ENCODE measurements around the gene DMAC2.

- TF ChIP-seq, protein P1, sequence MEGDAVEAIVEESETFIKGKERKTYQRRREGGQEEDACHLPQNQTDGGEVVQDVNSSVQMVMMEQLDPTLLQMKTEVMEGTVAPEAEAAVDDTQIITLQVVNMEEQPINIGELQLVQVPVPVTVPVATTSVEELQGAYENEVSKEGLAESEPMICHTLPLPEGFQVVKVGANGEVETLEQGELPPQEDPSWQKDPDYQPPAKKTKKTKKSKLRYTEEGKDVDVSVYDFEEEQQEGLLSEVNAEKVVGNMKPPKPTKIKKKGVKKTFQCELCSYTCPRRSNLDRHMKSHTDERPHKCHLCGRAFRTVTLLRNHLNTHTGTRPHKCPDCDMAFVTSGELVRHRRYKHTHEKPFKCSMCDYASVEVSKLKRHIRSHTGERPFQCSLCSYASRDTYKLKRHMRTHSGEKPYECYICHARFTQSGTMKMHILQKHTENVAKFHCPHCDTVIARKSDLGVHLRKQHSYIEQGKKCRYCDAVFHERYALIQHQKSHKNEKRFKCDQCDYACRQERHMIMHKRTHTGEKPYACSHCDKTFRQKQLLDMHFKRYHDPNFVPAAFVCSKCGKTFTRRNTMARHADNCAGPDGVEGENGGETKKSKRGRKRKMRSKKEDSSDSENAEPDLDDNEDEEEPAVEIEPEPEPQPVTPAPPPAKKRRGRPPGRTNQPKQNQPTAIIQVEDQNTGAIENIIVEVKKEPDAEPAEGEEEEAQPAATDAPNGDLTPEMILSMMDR (IDR thresholded peaks at IDR 0.05) = no peak
- TF ChIP-seq ZMAT4 (CRISPR knock-in tag; IDR thresholded peaks at IDR 0.05) = no peak
- no peak for TF ChIP-seq TP53 (CRISPR knock-in tag; IDR thresholded peaks at IDR 0.05)
- TF ChIP-seq, protein P2, sequence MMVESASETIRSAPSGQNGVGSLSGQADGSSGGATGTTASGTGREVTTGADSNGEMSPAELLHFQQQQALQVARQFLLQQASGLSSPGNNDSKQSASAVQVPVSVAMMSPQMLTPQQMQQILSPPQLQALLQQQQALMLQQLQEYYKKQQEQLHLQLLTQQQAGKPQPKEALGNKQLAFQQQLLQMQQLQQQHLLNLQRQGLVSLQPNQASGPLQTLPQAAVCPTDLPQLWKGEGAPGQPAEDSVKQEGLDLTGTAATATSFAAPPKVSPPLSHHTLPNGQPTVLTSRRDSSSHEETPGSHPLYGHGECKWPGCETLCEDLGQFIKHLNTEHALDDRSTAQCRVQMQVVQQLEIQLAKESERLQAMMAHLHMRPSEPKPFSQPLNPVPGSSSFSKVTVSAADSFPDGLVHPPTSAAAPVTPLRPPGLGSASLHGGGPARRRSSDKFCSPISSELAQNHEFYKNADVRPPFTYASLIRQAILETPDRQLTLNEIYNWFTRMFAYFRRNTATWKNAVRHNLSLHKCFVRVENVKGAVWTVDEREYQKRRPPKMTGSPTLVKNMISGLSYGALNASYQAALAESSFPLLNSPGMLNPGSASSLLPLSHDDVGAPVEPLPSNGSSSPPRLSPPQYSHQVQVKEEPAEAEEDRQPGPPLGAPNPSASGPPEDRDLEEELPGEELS (CRISPR knock-in tag; IDR thresholded peaks at IDR 0.05) = peak; percentile 39; the same call in 1 of the 2 replicates
- no peak for TF ChIP-seq CREB1 (CRISPR knock-in tag; IDR thresholded peaks at IDR 0.05)
- TF ChIP-seq, protein P3, sequence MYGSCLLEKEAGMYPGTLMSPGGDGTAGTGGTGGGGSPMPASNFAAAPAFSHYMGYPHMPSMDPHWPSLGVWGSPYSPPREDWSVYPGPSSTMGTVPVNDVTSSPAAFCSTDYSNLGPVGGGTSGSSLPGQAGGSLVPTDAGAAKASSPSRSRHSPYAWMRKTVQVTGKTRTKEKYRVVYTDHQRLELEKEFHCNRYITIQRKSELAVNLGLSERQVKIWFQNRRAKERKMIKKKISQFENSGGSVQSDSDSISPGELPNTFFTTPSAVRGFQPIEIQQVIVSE (CRISPR knock-in tag; IDR thresholded peaks at IDR 0.05; ENCODE audit: borderline replicate concordance) = no peak
- TF ChIP-seq, protein P4, sequence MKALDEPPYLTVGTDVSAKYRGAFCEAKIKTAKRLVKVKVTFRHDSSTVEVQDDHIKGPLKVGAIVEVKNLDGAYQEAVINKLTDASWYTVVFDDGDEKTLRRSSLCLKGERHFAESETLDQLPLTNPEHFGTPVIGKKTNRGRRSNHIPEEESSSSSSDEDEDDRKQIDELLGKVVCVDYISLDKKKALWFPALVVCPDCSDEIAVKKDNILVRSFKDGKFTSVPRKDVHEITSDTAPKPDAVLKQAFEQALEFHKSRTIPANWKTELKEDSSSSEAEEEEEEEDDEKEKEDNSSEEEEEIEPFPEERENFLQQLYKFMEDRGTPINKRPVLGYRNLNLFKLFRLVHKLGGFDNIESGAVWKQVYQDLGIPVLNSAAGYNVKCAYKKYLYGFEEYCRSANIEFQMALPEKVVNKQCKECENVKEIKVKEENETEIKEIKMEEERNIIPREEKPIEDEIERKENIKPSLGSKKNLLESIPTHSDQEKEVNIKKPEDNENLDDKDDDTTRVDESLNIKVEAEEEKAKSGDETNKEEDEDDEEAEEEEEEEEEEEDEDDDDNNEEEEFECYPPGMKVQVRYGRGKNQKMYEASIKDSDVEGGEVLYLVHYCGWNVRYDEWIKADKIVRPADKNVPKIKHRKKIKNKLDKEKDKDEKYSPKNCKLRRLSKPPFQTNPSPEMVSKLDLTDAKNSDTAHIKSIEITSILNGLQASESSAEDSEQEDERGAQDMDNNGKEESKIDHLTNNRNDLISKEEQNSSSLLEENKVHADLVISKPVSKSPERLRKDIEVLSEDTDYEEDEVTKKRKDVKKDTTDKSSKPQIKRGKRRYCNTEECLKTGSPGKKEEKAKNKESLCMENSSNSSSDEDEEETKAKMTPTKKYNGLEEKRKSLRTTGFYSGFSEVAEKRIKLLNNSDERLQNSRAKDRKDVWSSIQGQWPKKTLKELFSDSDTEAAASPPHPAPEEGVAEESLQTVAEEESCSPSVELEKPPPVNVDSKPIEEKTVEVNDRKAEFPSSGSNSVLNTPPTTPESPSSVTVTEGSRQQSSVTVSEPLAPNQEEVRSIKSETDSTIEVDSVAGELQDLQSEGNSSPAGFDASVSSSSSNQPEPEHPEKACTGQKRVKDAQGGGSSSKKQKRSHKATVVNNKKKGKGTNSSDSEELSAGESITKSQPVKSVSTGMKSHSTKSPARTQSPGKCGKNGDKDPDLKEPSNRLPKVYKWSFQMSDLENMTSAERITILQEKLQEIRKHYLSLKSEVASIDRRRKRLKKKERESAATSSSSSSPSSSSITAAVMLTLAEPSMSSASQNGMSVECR (CRISPR knock-in tag; IDR thresholded peaks at IDR 0.05; ENCODE audit: borderline replicate concordance) = no peak
- no peak for TF ChIP-seq NR2C2 (CRISPR knock-in tag; IDR thresholded peaks at IDR 0.05)
- no peak for TF ChIP-seq GTF2I (CRISPR knock-in tag; conservative IDR thresholded peaks at IDR 0.05)
- no peak for TF ChIP-seq PRRX2 (CRISPR knock-in tag; IDR thresholded peaks at IDR 0.05)
- TF ChIP-seq, protein P5, sequence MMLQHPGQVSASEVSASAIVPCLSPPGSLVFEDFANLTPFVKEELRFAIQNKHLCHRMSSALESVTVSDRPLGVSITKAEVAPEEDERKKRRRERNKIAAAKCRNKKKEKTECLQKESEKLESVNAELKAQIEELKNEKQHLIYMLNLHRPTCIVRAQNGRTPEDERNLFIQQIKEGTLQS (CRISPR knock-in tag; conservative IDR thresholded peaks at IDR 0.05) = no peak
- no peak for TF ChIP-seq SMAD3 (CRISPR knock-in tag; IDR thresholded peaks at IDR 0.05; ENCODE audit: borderline replicate concordance)
- TF ChIP-seq ATF1 (CRISPR knock-in tag; IDR thresholded peaks at IDR 0.05) = no peak
- TF ChIP-seq ZNF423 (CRISPR knock-in tag; IDR thresholded peaks at IDR 0.05) = no peak
These were observed at the start of gene DMAC2 for GRCh38 chr19:41439441-41440222.
